ENCODE measurements around the gene TMEM154.

DNA sequence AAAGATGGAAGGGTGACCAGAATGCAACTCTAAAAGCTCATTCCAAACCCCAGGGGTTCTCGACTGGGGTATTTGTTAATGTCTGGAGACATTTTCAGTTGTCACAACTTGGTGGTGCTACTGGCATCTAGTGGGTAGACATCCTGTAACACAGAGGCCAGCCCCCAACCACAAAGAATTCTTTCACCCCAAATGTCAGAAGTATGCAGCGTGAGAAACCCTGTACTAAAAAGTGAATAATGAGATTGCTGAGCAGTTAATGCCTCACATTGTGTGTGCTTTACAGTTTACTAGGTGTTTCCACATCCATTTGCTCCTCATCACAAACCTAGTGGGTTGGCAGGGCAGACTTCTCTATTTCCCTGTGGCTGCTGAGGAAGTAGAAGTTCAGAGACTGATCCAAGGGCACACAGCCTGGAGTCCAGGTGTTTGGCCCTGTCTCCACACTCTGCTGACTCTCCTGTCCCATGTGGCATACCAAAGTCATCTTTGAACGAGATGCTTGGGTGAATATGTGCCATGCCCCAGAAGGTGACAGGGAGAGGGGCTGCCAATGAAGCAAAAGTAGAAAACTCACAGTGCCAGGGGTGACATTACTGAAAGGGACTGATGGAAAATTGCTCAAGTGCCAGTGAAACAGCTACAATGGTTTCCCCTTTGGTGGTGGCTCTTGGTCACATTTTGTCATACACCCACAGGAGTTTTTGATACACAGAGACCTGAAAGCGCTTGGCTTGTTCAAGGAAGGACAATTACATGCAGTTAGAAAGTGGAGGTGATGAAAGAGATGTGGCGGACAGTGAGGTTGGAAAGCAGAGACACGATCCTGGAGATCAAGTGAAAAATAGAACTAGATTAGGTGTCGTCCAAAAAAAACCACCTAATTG lies 10.1 kb upstream of the TMEM154 start:
- TF ChIP-seq, protein P1, sequence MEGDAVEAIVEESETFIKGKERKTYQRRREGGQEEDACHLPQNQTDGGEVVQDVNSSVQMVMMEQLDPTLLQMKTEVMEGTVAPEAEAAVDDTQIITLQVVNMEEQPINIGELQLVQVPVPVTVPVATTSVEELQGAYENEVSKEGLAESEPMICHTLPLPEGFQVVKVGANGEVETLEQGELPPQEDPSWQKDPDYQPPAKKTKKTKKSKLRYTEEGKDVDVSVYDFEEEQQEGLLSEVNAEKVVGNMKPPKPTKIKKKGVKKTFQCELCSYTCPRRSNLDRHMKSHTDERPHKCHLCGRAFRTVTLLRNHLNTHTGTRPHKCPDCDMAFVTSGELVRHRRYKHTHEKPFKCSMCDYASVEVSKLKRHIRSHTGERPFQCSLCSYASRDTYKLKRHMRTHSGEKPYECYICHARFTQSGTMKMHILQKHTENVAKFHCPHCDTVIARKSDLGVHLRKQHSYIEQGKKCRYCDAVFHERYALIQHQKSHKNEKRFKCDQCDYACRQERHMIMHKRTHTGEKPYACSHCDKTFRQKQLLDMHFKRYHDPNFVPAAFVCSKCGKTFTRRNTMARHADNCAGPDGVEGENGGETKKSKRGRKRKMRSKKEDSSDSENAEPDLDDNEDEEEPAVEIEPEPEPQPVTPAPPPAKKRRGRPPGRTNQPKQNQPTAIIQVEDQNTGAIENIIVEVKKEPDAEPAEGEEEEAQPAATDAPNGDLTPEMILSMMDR (conservative IDR thresholded peaks at IDR 0.05; ENCODE audit: low read length): no peak
- TF ChIP-seq EZH2phosphoT487 (IDR thresholded peaks at IDR 0.05; ENCODE audit: borderline replicate concordance): no peak
